Astrocyte of the cerebellum (primary cell): Measurements from ENCODE around the gene ASB3.

ENCODE experiments used
- DNase-seq: peaks from one replicate; pipeline ENCODE4 v3.0.0-alpha.2; 2011; ENCODE audit warnings: low read depth
- H3K4me3 ChIP-seq: 2 replicates; pipeline ENCODE4 v1.5.1; 2011; ENCODE audit warnings: mild to moderate bottlenecking, low read depth, low read length, moderate library complexity
- in situ Hi-C: cut with HindIII; loops from 2 replicates; pipeline ENCODE4 v1.10.0; 2017; ENCODE audit warnings: low sequenced_read_pairs
- TF ChIP-seq, protein P1 (sequence below): IDR thresholded peaks from 2 replicates; pipeline ENCODE4 v1.5.1; 2012; ENCODE audit warnings: low read length, low read depth, moderate library complexity, mild to moderate bottlenecking; ENCODE audit errors: missing control alignments

The ASB3 gene

DNA sequence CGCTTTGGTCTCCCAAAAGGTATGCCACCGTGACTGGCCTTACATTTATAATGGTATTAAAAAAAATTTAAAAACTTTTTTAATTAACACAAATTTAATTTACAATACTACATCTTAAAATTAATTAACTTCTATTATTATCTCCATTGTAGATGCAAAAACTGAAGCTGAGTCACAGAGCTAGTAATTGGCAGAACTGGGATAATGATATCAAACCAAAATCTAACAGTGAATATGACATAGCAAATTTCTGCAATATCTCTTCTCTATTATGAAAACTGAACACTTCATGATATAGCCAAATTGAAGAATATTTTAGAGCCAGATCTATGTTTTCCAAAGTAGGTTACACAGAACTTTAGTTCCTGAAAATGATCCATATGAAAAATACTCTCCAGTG lies 85.5 kb downstream of the ASB3 start:
- no peak overlapping the region for H3K4me3 ChIP-seq
- TF ChIP-seq, protein P1, sequence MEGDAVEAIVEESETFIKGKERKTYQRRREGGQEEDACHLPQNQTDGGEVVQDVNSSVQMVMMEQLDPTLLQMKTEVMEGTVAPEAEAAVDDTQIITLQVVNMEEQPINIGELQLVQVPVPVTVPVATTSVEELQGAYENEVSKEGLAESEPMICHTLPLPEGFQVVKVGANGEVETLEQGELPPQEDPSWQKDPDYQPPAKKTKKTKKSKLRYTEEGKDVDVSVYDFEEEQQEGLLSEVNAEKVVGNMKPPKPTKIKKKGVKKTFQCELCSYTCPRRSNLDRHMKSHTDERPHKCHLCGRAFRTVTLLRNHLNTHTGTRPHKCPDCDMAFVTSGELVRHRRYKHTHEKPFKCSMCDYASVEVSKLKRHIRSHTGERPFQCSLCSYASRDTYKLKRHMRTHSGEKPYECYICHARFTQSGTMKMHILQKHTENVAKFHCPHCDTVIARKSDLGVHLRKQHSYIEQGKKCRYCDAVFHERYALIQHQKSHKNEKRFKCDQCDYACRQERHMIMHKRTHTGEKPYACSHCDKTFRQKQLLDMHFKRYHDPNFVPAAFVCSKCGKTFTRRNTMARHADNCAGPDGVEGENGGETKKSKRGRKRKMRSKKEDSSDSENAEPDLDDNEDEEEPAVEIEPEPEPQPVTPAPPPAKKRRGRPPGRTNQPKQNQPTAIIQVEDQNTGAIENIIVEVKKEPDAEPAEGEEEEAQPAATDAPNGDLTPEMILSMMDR: no peak
- in situ Hi-C loops: no loop called here
- no peak for DNase-seq

DNA sequence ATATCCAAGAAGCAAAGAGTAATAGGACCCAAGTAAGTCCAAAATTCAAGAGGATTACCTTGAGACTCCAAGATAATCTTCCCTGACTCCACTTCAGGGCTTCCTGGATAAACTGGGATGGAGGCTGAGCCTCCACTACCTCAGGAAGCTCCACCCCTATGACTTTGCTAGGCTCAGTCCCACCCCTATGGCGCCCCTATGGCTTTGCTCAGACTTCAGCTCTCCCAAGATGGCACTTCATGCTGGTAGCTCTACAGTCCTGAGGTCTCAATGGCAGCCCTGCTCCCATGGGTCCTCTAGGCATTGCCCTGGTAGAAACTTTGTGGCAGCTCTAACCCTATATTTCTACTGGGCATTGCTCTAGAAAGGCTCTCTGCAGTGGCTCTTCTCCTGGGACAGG lies 89.1 kb downstream of the ASB3 start:
- no peak for DNase-seq
- H3K4me3 ChIP-seq: no peak overlapping the region
- in situ Hi-C loops: no loop called here
- TF ChIP-seq, protein P1: no peak

DNA sequence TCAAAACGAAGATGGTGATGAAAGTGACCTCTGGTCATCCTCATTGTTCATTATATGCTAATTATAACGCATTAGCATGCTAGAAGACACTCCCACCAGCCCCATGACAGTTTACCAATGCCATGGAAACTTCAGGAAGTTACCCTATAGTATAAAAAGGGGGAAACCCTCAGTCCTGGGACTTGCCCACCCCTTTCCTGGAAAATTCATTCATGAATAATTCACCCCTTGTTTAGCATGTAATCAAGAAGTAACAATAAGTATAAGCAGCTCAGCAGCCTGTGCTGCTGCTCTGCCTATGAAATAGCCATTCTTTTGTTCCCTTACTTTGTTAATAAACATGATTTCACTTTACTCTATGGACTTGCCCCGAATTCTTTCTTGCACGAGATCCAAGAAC lies 89.7 kb downstream of the ASB3 start:
- no peak overlapping the region for H3K4me3 ChIP-seq
- TF ChIP-seq, protein P1: no peak
- DNase-seq: no peak
- in situ Hi-C loops: no loop called here

DNA sequence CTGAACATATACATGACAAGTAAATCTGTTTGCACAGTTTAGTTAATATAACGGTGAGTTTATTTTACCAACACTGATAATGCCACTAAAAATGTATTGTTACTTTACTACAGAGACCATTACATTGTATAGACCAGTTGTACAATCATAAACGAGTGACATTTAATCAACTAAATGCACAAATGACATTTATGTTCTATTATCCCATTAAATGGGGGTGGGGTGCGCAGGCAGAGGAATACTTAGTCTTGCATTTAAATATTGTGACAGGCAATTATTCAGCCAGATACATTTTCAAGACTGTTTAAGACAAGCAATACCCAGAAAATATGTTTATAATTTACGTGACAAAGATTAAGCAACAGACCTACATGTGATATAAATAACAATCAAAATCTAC lies 91.2 kb downstream of the ASB3 start:
- TF ChIP-seq, protein P1: no peak
- H3K4me3 ChIP-seq: no peak overlapping the region
- no peak for DNase-seq
- in situ Hi-C loops: no loop called here

DNA sequence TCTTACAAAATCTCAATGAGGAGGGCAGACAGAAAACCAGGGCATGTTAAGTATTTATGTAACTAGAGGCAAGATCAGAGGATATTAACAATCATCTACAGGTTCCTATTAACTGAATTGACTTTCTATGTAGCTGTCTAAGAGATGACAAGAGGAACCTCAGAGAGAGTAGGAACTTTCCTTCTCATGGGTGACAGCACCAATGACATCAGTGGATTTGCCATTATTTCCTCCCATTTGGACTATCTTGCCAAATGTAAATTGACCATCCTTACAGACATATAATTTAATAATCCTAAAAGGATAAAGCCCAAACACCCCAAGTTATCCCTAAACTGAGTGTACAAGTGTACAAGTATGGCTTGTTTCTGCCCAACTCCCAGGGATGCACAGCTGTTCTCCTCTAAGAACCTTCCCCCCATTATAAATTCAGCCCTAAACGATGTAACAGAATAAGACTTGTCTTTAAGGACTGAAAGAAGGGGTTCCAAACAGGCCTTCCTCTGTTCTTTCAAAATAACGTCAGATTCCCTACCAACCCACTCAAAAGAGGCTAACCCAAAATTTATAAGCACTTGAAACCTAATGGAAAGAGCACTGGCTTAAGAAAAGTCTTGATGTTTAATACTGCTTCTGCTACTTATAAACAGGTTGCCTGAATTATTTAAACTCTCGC lies 92.5 kb downstream of the ASB3 start:
- DNase-seq: no peak
- in situ Hi-C loops: no loop called here
- TF ChIP-seq, protein P1: no peak
- H3K4me3 ChIP-seq: no peak overlapping the region

DNA sequence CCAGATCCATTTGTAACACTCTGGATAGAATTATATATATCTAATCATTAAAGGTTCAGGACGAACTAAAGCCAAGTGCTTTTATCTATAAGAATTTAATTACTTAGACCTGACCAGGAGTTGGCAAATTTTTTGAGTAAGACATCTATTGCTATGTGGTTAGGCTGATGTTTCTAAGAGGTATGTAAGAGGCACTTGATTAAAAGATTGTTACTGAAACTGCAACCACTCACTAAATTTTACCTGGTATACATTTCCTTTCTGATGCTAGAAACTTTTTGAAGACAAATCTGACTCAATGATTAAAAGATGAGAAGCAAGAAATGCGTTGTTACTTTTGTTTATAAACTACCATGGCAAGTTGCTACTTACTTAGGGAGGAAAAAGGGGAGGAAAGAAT lies 95.9 kb downstream of the ASB3 start:
- in situ Hi-C loops: no loop called here
- no peak overlapping the region for H3K4me3 ChIP-seq
- TF ChIP-seq, protein P1: no peak
- no peak for DNase-seq
